ENCODE data around the gene CFAP70. TPM values are rescaled to one million over a fixed set of nuclear protein-coding genes. Genes with fewer than 3 reads are reported as not detected.

CFAP70 gene
- total RNA-seq, 4 donors from 2014 or later, result 1.1 to 1.8 (median 1.2) TPM

DNA sequence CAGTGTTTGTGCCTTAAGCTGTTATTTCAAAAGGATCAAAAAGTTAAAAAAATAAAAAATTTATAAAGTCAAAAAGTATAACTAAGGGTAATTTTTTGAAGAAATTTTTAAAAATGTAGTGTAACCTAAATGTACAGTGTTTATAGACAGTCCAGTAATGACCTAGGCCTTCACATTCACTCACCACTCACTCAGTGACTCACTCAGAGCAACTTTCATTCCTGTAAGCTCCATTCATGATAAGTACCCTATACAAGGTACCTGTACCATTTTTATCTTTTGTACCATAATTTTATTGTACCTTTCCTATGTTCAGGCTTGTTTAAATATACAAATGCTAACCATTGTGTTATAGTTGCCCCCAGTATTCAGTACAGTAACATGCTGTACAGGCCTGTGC is 133.1 kb downstream of the CFAP70 start:
- no peak overlapping the region for H3K27ac ChIP-seq
- TF ChIP-seq POLR2AphosphoS5 (IDR thresholded peaks at IDR 0.05), result no peak
- TF ChIP-seq EP300 (IDR thresholded peaks at IDR 0.05), result no peak
- no peak for TF ChIP-seq POLR2A (IDR thresholded peaks at IDR 0.05)
- TF ChIP-seq, protein P1, sequence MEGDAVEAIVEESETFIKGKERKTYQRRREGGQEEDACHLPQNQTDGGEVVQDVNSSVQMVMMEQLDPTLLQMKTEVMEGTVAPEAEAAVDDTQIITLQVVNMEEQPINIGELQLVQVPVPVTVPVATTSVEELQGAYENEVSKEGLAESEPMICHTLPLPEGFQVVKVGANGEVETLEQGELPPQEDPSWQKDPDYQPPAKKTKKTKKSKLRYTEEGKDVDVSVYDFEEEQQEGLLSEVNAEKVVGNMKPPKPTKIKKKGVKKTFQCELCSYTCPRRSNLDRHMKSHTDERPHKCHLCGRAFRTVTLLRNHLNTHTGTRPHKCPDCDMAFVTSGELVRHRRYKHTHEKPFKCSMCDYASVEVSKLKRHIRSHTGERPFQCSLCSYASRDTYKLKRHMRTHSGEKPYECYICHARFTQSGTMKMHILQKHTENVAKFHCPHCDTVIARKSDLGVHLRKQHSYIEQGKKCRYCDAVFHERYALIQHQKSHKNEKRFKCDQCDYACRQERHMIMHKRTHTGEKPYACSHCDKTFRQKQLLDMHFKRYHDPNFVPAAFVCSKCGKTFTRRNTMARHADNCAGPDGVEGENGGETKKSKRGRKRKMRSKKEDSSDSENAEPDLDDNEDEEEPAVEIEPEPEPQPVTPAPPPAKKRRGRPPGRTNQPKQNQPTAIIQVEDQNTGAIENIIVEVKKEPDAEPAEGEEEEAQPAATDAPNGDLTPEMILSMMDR (IDR thresholded peaks at IDR 0.05), result no peak
- H3K4me3 ChIP-seq, result no peak overlapping the region
- H3K27me3 ChIP-seq, result no peaks in the 10 kb centered on the region
- ATAC-seq, result no peak
- peaks cover 0 to 25% of the 10 kb centered on the region in 2 donors for H3K36me3 ChIP-seq
- no peaks in the 10 kb centered on the region for H3K9me3 ChIP-seq
- no peaks in the 10 kb centered on the region for H3K4me1 ChIP-seq

DNA sequence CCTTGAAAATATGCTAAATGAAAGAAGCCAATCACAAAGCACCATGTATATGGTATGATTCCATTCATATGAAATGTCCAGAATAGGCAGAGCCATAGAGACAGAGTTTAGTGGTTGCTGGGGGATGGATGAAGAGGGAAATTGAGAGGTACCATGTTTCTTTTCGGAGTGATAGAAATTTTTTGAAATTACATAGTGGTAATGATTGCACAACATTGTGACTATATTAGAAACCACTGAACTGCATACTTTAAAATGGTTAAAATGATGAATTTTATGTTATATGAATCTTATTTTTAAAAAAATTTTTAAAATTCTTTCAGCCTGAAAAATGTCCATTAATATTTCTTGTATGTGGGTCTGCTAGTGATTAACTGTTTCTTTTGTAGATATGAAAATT is 137.7 kb downstream of the CFAP70 start:
- no peaks in the 10 kb centered on the region for H3K4me1 ChIP-seq
- no peaks in the 10 kb centered on the region for H3K27me3 ChIP-seq
- H3K4me3 ChIP-seq, result no peak overlapping the region
- TF ChIP-seq POLR2AphosphoS5 (IDR thresholded peaks at IDR 0.05) (no peak), POLR2A (IDR thresholded peaks at IDR 0.05) (no peak), EP300 (IDR thresholded peaks at IDR 0.05) (no peak)
- TF ChIP-seq, protein P1 (IDR thresholded peaks at IDR 0.05), result no peak
- 88 to 100% methylated on average over 1 of the region's 1 CpG for WGBS, 2 donors (ENCODE audit: low coverage in 1 of 2)
- H3K27ac ChIP-seq, result no peak overlapping the region
- peaks cover 0 to 26% of the 10 kb centered on the region in 2 donors for H3K36me3 ChIP-seq
- ATAC-seq, result no peak
- H3K9me3 ChIP-seq, result no peaks in the 10 kb centered on the region

DNA sequence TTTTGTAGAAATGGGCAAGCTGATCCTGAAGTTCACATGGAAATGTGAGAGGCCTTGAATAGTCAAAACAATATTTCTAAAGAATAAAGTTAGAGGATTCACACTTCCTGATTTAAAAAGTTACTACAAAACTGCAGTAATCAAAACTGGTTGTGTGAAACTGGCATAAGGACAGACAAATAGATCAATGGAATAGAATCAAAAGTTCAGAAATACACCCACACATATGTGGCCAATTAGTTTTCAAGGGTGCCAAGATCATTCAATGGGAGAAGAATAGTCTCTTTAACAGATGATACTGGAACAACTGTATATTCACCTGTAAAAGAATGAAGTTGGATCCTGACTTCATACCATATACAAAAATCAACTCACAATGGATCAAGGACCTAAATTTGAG is 139.3 kb downstream of the CFAP70 start:
- ATAC-seq, result no peak
- H3K4me3 ChIP-seq, result no peak overlapping the region
- H3K4me1 ChIP-seq, result no peaks in the 10 kb centered on the region
- peaks cover 0 to 26% of the 10 kb centered on the region in 2 donors for H3K36me3 ChIP-seq
- TF ChIP-seq EP300 (IDR thresholded peaks at IDR 0.05) (no peak), POLR2AphosphoS5 (IDR thresholded peaks at IDR 0.05) (no peak), POLR2A (IDR thresholded peaks at IDR 0.05) (no peak)
- TF ChIP-seq, protein P1 (IDR thresholded peaks at IDR 0.05), result no peak
- no peaks in the 10 kb centered on the region for H3K9me3 ChIP-seq
- no peak overlapping the region for H3K27ac ChIP-seq
- H3K27me3 ChIP-seq, result no peaks in the 10 kb centered on the region

DNA sequence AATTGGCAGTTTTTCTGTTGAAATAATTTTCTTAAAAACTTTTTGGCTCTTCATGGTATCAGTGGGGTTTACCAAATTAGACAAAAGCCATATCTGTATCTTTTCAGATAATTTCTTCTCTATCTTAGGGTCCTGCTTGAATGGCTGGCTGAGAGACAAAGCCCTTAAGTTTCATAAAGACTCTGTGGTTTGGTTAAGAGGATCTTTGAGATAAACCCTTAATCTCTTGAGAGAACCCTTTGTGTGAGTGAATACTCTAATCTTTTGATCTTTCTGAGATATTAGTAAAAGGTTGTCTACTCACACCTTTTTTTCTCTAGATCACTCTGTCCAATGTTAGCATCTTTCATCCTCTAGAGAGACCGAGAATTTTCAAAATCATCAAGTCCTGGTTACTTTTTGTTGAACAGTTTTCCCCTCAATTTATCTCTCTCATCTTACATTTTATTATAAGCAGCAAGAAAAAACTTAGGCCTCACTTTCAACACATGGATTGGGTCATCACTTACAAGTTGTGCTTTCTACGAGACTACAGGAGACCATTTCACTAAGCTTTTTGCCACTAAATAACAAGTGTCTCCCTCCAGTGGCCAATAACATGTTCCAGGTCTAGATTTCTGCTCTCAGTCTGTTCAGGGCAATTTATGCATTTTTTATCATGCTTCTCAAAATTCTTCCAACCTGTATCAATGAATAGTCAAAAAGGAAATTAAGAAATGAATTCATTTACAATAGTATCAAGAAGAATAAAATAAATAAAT is 140.1 kb downstream of the CFAP70 start:
- ATAC-seq, result no peak
- no peaks in the 10 kb centered on the region for H3K9me3 ChIP-seq
- WGBS, 2 donors (ENCODE audit: low coverage in 1 of 2), result 94 to 96% methylated on average over 2 of the region's 2 CpGs
- no peaks in the 10 kb centered on the region for H3K27me3 ChIP-seq
- H3K36me3 ChIP-seq, result peaks cover 0 to 26% of the 10 kb centered on the region in 2 donors
- H3K27ac ChIP-seq, result no peak overlapping the region
- TF ChIP-seq, protein P1 (IDR thresholded peaks at IDR 0.05), result no peak
- TF ChIP-seq EP300 (IDR thresholded peaks at IDR 0.05) (no peak), POLR2A (IDR thresholded peaks at IDR 0.05) (no peak), POLR2AphosphoS5 (IDR thresholded peaks at IDR 0.05) (no peak)
- no peaks in the 10 kb centered on the region for H3K4me1 ChIP-seq
- H3K4me3 ChIP-seq, result no peak overlapping the region

DNA sequence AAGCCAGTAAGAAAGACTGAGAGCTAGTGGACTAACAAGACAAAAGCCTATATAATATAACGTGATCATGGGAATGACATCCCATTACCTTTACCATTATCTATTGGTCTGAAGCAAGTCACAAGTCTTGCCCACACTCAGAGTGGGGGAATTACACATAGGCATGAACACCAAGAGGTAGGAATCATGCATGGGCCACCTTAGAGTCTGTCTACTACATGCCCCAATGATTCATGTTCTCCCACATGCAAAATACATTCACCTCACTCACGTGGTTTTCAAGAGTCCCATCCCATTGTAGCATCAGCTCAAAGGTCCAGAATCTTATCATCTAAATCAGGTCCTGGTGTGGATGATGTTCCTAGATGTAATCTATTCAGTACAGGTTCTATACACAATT is 141.0 kb downstream of the CFAP70 start:
- Histone ChIP-seq H3K36me3 (peaks cover 0 to 26% of the 10 kb centered on the region in 2 donors), H3K27ac (no peak overlapping the region), H3K4me1 (peaks cover 0 to 6% (median 0%) of the 10 kb centered on the region in 3 donors), H3K9me3 (no peaks in the 10 kb centered on the region), H3K4me3 (no peak overlapping the region), H3K27me3 (no peaks in the 10 kb centered on the region)
- no peak for ATAC-seq
- WGBS, 2 donors (ENCODE audit: low coverage in 1 of 2), result 86 to 100% methylated on average over 2 of the region's 2 CpGs
- TF ChIP-seq POLR2A (IDR thresholded peaks at IDR 0.05) (no peak), POLR2AphosphoS5 (IDR thresholded peaks at IDR 0.05) (no peak), EP300 (IDR thresholded peaks at IDR 0.05) (no peak)
- TF ChIP-seq, protein P1 (IDR thresholded peaks at IDR 0.05), result no peak

Measured in gastroesophageal sphincter (tissue), 4 donors.